NCI-H82 treated with DMSO at 0.1 percent for 48 hours (cell line): ENCODE data around the gene FNDC3B.

Source experiments
- DNase-seq: peaks from one replicate; lab custom pipeline; 2025; ENCODE audit not compliant: unreplicated experiment; lab: John Stamatoyannopoulos, UW

FNDC3B gene

GRCh38 chr3:172437713-172438112, 398.3 kb downstream of the FNDC3B start:
- DNase-seq = no peak

GRCh38 chr3:172438186-172438585, 398.8 kb downstream of the FNDC3B start:
- DNase-seq = no peak

GRCh38 chr3:172441581-172441980, 402.2 kb downstream of the FNDC3B start:
- DNase-seq = no peak

- no peak for DNase-seq
Observed at GRCh38 chr3:172442606-172443005, 403.2 kb downstream of the FNDC3B start.

GRCh38 chr3:172444821-172445220, 405.4 kb downstream of the FNDC3B start:
- DNase-seq = no peak

GRCh38 chr3:172446198-172446597, 406.8 kb downstream of the FNDC3B start:
- no peak for DNase-seq

- DNase-seq = no peak
Observed at GRCh38 chr3:172447611-172448579, 408.5 kb downstream of the FNDC3B start, which contains the start of gene GHSR. Gene GHSR (minus strand): TSS chr3:172448456. CDS start chr3:172448413, 43 bp downstream.

- no peak for DNase-seq
Observed at GRCh38 chr3:172448661-172449465, 409.5 kb downstream of the FNDC3B start.

GRCh38 chr3:172449466-172450149, 410.2 kb downstream of the FNDC3B start:
- DNase-seq = no peak
